H9 (cell line): ENCODE measurements around the gene GUCY2F. TPM values are rescaled to one million over a fixed set of nuclear protein-coding genes. Genes with fewer than 3 reads are reported as not detected.

Experiments used
- DNase-seq: peaks from one replicate; pipeline ENCODE4 v3.0.0-alpha.2; 2017
- H2AFZ ChIP-seq: one replicate; pipeline ENCODE4 v1.6.1; 2013; ENCODE audit warnings: mild to moderate bottlenecking, low read length, control low read depth, moderate library complexity
- H2AK5ac ChIP-seq: 2 replicates; pipeline ENCODE4 v1.6.1; 2013; ENCODE audit warnings: low read length, control low read depth, mixed read lengths; ENCODE audit not compliant: insufficient read length
- H2BK120ac ChIP-seq: one replicate; pipeline ENCODE4 v1.6.1; 2013; ENCODE audit warnings: low read depth, mild to moderate bottlenecking, low read length, control low read depth, inconsistent platforms; ENCODE audit not compliant: poor library complexity, severe bottlenecking
- H2BK12ac ChIP-seq: 2 replicates; pipeline ENCODE4 v1.6.1; 2013; ENCODE audit warnings: low read length, control low read depth, mixed read lengths, low read depth; ENCODE audit not compliant: insufficient read length
- H2BK15ac ChIP-seq: 2 replicates; pipeline ENCODE4 v1.6.1; 2013; ENCODE audit warnings: low read depth, low read length, control low read depth
- H2BK20ac ChIP-seq: one replicate; pipeline ENCODE4 v1.6.1; 2013; ENCODE audit warnings: low read depth, mild to moderate bottlenecking, low read length, control low read depth, inconsistent platforms; ENCODE audit not compliant: poor library complexity, severe bottlenecking
- H2BK5ac ChIP-seq: 2 replicates; pipeline ENCODE4 v1.6.1; 2013; ENCODE audit warnings: low read length, control low read depth, mixed read lengths; ENCODE audit not compliant: insufficient read length
- H3K14ac ChIP-seq: 2 replicates; pipeline ENCODE4 v1.6.1; 2013; ENCODE audit warnings: low read length, control low read depth; ENCODE audit not compliant: insufficient read depth
- H3K18ac ChIP-seq: 2 replicates; pipeline ENCODE4 v1.6.1; 2013; ENCODE audit warnings: low read depth, mild to moderate bottlenecking, mixed read lengths, low read length, control low read depth; ENCODE audit not compliant: insufficient read length
- H3K23ac ChIP-seq: 2 replicates; pipeline ENCODE4 v1.6.1; 2013; ENCODE audit warnings: low read length, control low read depth, mixed read lengths, low read depth; ENCODE audit not compliant: insufficient read length
- H3K23me2 ChIP-seq: 2 replicates; pipeline ENCODE4 v1.6.1; 2013; ENCODE audit warnings: low read depth, mild to moderate bottlenecking, mixed read lengths, low read length, control low read depth; ENCODE audit not compliant: insufficient read length, poor library complexity, severe bottlenecking
- H3K27ac ChIP-seq: 2 replicates; pipeline ENCODE4 v1.5.1; 2013; ENCODE audit warnings: low read length, control low read depth, mixed read lengths, low read depth; ENCODE audit not compliant: insufficient read length
- H3K27me3 ChIP-seq: 2 replicates; pipeline ENCODE4 v1.6.1; 2013; ENCODE audit warnings: low read length, control low read depth, inconsistent platforms; ENCODE audit not compliant: insufficient read depth
- H3K4ac ChIP-seq: 2 replicates; pipeline ENCODE4 v1.6.1; 2013; ENCODE audit warnings: low read depth, mild to moderate bottlenecking, control low read depth, inconsistent platforms, low read length, moderate library complexity
- H3K4me1 ChIP-seq: 2 replicates; pipeline ENCODE4 v1.6.1; 2013; ENCODE audit warnings: low read length, control low read depth, inconsistent platforms; ENCODE audit not compliant: insufficient read depth
- H3K4me2 ChIP-seq: 2 replicates; pipeline ENCODE4 v1.6.1; 2013; ENCODE audit warnings: low read length, control low read depth, mixed read lengths; ENCODE audit not compliant: insufficient read length, insufficient read depth
- H3K56ac ChIP-seq: 2 replicates; pipeline ENCODE4 v1.6.1; 2013; ENCODE audit warnings: low read depth, mild to moderate bottlenecking, mixed read lengths, low read length, control low read depth; ENCODE audit not compliant: insufficient read length
- H3K79me1 ChIP-seq: 2 replicates; pipeline ENCODE4 v1.6.1; 2013; ENCODE audit warnings: low read depth, mild to moderate bottlenecking, moderate library complexity, low read length, control low read depth, inconsistent platforms; ENCODE audit not compliant: insufficient read depth, poor library complexity, severe bottlenecking
- H3K79me2 ChIP-seq: 2 replicates; pipeline ENCODE4 v1.6.1; 2013; ENCODE audit warnings: low read length, control low read depth, inconsistent platforms; ENCODE audit not compliant: insufficient read depth
- H3K9ac ChIP-seq: 2 replicates; pipeline ENCODE4 v1.6.1; 2013; ENCODE audit warnings: low read length, control low read depth, mixed read lengths; ENCODE audit not compliant: insufficient read length; ENCODE audit errors: extremely low read depth
- H3K9me3 ChIP-seq: one replicate; pipeline ENCODE4 v1.6.1; 2013; ENCODE audit warnings: low read depth, low read length, inconsistent platforms; ENCODE audit not compliant: control insufficient read depth
- H3T11ph ChIP-seq: one replicate; pipeline ENCODE4 v1.6.1; 2013; ENCODE audit warnings: mild to moderate bottlenecking, low read length, control low read depth, inconsistent platforms
- H4K20me1 ChIP-seq: one replicate; pipeline ENCODE4 v1.6.1; 2013; ENCODE audit not compliant: control insufficient read depth, insufficient read length, insufficient read depth
- H4K5ac ChIP-seq: 2 replicates; pipeline ENCODE4 v1.6.1; 2013; ENCODE audit warnings: low read depth, mild to moderate bottlenecking, mixed read lengths, low read length, control low read depth; ENCODE audit not compliant: insufficient read length
- H4K8ac ChIP-seq: replicated peaks from 2 replicates; pipeline ENCODE4 v1.6.1; 2013; ENCODE audit warnings: low read length, control low read depth, mixed read lengths, low read depth; ENCODE audit not compliant: insufficient read length
- H4K91ac ChIP-seq: 2 replicates; pipeline ENCODE4 v1.6.1; 2013; ENCODE audit warnings: low read depth, mild to moderate bottlenecking, moderate library complexity, mixed read lengths, low read length, control low read depth; ENCODE audit not compliant: insufficient read length
- H3K27ac Mint-ChIP-seq, 3 experiments: 2 replicates in 2 of 3; 3 replicates in 1 of 3; pipeline ENCODE4 v1.8.0; 2020 to 2021; ENCODE audit warnings: mixed read lengths in 3 of 3, mild to moderate bottlenecking in 1 of 3, moderate library complexity in 1 of 3
- H3K27me3 Mint-ChIP-seq: 2 replicates; pipeline ENCODE4 v1.8.0; 2021; ENCODE audit warnings: low read depth, mild to moderate bottlenecking, moderate library complexity, mixed read lengths
- H3K36me3 Mint-ChIP-seq, 3 experiments: 2 replicates in 2 of 3; 3 replicates in 1 of 3; pipeline ENCODE4 v1.8.0; 2020 to 2021; ENCODE audit warnings: low read depth in 3 of 3, mixed read lengths in 3 of 3; ENCODE audit not compliant: insufficient read depth in 1 of 3
- H3K4me1 Mint-ChIP-seq, 2 experiments: 2 replicates each; pipeline ENCODE4 v1.8.0; 2020; ENCODE audit warnings: mixed read lengths in 2 of 2
- H3K4me3 Mint-ChIP-seq, 2 experiments: 2 replicates in 1 of 2; 3 replicates in 1 of 2; pipeline ENCODE4 v1.8.0; 2020 to 2021; ENCODE audit warnings: mild to moderate bottlenecking in 2 of 2, mixed read lengths in 2 of 2, moderate library complexity in 1 of 2
- H3K9me3 Mint-ChIP-seq, 2 experiments: 2 replicates in 1 of 2; 3 replicates in 1 of 2; pipeline ENCODE4 v1.8.0; 2020; ENCODE audit warnings: mild to moderate bottlenecking in 2 of 2, mixed read lengths in 2 of 2, moderate library complexity in 1 of 2
- WGBS: extraction: QIAGEN DNeasy Blood & Tissue Kit; methylation state at CpG from one replicate; pipeline ENCODE4 v1.1.7; 2013; ENCODE audit warnings: missing lambda C conversion rate, low lambda C conversion rate, mixed read lengths; ENCODE audit not compliant: insufficient read length; ENCODE audit errors: extremely low coverage; 5-methylcytosine and 5-hydroxymethylcytosine counted together
- total RNA-seq: library from RNA; stranded (reverse); gene quantifications from 2 replicates; pipeline ENCODE4 v1.2.1, GENCODE V29; 2021
- TF ChIP-seq, protein P1 (sequence below): fragments of 200-600 bp; sonication (generic); conservative IDR thresholded peaks from 3 replicates; pipeline ENCODE4 v1.8.0; 2021; ENCODE audit warnings: antibody characterized with exemption, mild to moderate bottlenecking

GUCY2F gene
- total RNA-seq, 1 experiment from 2014 or later: 0.11 TPM

DNA sequence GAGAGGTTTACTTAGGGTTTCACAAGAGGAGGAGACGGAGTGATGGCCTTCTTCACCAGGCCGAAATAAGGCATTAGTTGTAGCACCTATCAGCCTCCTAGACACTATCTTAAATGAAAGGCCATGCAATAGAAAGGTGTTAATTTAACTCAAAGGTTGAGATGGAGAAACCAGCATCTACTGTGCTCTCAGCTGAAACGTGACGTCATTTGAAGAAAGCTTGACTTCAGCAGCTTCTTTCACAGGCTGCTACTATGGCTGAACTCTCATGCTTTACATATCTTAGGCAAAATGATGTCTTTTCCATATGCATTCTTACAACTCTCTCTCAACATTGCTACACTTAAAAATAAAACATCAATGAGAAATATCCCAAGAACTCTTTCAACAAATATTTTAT, 99.6 kb downstream of the GUCY2F start:
- H3K4me1 Mint-ChIP-seq: peaks cover 5 to 9% of the 10 kb centered on the region in 2 experiments; a peak in 3 of 4 replicates
- no peaks in the 10 kb centered on the region; a peak in 1 of 7 replicates for H3K36me3 Mint-ChIP-seq
- no peak overlapping the region for H4K8ac ChIP-seq
- no peak overlapping the region for H3K56ac ChIP-seq
- H3K79me1 ChIP-seq: no peaks in the 10 kb centered on the region
- DNase-seq: no peak
- H3K9me3 Mint-ChIP-seq: no peaks in the 10 kb centered on the region
- no CpG with 5 or more reads among the region's 4 CpGs for WGBS
- H3K79me2 ChIP-seq: no peaks in the 10 kb centered on the region
- no peaks in the 10 kb centered on the region for H3K23me2 ChIP-seq
- H3K18ac ChIP-seq: no peak overlapping the region
- H4K5ac ChIP-seq: no peak overlapping the region
- H2BK20ac ChIP-seq: no peak overlapping the region
- H3K27ac ChIP-seq: no peak overlapping the region
- H3K4ac ChIP-seq: no peak overlapping the region
- no peak overlapping the region for H4K91ac ChIP-seq
- H3K9ac ChIP-seq: no peak overlapping the region
- H4K20me1 ChIP-seq: no peaks in the 10 kb centered on the region
- no peaks in the 10 kb centered on the region for H3K4me1 ChIP-seq
- no peaks in the 10 kb centered on the region for H3K9me3 ChIP-seq
- no peak overlapping the region for H2BK120ac ChIP-seq
- no peaks in the 10 kb centered on the region for H3K27me3 Mint-ChIP-seq
- no peak overlapping the region for H3K4me3 Mint-ChIP-seq
- TF ChIP-seq, protein P1, sequence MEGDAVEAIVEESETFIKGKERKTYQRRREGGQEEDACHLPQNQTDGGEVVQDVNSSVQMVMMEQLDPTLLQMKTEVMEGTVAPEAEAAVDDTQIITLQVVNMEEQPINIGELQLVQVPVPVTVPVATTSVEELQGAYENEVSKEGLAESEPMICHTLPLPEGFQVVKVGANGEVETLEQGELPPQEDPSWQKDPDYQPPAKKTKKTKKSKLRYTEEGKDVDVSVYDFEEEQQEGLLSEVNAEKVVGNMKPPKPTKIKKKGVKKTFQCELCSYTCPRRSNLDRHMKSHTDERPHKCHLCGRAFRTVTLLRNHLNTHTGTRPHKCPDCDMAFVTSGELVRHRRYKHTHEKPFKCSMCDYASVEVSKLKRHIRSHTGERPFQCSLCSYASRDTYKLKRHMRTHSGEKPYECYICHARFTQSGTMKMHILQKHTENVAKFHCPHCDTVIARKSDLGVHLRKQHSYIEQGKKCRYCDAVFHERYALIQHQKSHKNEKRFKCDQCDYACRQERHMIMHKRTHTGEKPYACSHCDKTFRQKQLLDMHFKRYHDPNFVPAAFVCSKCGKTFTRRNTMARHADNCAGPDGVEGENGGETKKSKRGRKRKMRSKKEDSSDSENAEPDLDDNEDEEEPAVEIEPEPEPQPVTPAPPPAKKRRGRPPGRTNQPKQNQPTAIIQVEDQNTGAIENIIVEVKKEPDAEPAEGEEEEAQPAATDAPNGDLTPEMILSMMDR: no peak
- H3T11ph ChIP-seq: no peak overlapping the region
- H3K14ac ChIP-seq: no peak overlapping the region
- no peak overlapping the region for H2AK5ac ChIP-seq
- no peak overlapping the region for H2BK5ac ChIP-seq
- no peak overlapping the region for H3K4me2 ChIP-seq
- H2BK15ac ChIP-seq: no peak overlapping the region
- H3K27me3 ChIP-seq: 0 out of 2 replicates have a peak, but pooled peaks cover 2% of the 10 kb centered on the region
- no peak overlapping the region for H2BK12ac ChIP-seq
- H3K27ac Mint-ChIP-seq: no peak overlapping the region
- no peak overlapping the region for H2AFZ ChIP-seq
- no peak overlapping the region for H3K23ac ChIP-seq
